Anterior cingulate cortex (tissue), 58 donors: ENCODE results near the gene SLC24A3.
"Not testable (repeated sequence)": the region's sequence is repeated elsewhere in the genome, so short reads cannot be mapped to it uniquely, and the experiment has no call there.

ENCODE experiments used
- DNase-seq, 58 donors: peaks; one replicate each; lab custom pipeline; 2025; lab: John Stamatoyannopoulos, UW

Gene SLC24A3

GRCh38 chr20:19748681-19749080 is 536.2 kb downstream of the SLC24A3 start:
- DNase-seq, result no peak

DNA sequence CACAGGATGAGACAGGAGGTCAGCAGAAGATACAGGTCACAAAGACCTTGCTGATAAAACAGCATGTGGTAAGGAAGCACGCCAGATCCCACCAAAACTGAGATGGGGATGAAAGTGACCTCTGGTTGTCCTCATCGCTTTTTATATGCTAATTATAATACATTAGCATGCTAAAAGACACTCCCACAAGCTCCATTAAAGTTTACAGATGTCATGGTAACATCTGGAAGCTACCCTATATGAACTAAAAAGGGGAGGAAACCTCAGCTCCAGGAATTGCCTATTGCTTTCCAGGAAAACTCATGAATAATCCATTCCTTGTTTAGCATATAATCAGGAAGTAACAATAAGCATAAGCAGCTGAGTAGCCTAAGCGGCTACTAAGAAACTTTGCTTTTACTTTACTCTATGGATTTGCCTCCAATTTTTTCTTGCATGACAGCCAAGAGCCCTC is 537.2 kb downstream of the SLC24A3 start:
- DNase-seq, result no peak

DNA sequence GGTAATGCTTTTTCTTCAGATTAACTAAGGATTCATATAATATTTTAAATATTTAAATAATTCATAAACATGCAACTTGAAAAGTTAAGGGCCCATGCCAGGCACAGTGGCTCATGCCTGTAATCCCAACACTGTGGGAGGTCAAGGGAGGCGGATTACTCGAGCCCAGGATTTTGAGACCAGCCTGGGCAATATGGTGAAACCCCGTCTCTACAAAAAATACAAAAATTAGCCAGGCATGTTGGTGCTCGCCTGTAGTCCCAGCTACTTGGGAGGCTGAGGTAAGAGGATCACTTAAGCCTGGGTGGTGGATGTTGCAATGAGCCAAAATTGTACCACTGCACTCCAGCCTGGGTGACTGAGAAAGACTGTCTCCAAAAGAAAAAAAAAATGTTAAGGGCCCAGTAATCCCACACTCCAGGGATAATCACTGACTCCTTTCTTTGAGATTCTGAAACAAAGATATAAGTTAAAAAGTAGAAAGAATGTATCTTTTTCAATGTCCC is 537.7 kb downstream of the SLC24A3 start:
- no peak for DNase-seq

DNA sequence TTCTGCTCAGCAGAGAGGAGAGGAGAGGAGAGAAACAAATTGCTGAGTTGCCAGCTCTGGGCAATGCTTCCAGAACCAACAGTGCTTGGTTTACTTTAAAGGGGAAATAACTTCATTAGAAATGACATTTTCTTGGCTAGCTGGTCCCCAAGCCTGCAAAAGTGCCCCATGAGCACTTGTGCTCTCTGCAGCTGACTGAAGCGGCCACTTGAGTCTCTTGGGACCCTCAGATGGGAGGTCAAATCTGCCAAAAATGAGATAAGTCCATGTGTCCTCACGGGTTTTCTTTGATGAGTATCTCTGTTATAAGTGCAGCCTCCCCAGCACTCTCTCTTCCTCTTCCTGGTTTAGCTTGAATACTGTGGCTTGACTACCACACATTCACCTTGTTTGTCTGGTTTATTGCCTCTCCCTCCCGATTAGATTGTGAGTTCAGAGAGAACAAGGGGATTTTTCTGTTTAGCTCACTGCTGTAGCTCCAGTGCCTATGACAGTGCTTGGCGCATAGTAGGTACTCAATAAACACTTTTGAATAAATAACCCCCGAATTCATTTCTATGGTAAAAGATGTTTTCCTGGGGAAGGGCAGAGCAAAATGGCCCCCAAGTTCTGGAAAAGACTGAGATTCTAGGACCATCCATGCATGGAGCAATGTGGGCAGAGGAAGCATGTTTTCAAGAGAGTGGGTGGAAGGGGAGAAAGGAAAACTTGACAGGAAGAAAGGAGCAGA is 538.6 kb downstream of the SLC24A3 start:
- DNase-seq, result no peak

GRCh38 chr20:19754201-19754600 is 541.8 kb downstream of the SLC24A3 start:
- DNase-seq, result not testable (repeated sequence)

- no peak for DNase-seq
Measured at GRCh38 chr20:19756761-19757486, 544.5 kb downstream of the SLC24A3 start.

DNA sequence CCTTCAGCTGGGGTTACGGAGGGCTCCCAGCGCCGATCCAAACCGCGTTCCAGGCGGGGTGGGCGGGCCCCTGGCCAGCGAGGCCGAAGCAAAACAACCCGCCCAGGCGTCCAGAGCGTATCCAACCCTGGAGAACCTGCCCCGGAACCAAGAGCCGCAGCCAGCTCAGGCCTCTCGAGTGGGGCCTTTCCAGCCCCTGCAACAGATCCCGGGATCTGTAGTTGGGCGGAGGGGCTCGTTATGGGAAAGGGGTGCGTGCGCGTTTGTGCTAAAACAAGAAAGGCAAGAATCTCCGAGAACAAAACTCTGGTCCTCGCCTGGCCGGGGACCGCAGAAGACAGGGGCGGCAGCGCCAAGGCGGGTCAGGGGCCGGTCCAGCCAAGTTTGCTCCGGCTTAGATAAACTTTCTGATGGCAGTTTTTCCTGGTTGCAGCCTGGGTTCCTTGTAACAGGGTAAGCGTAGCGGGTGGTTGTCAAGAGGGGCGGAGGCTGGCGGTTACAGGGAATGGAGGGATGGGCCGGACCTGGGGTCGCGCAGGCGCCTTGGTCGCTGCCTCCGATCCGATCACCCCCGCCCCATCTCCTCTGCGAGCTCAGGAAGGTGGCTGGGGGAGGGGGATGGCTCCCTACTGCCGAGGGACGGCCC is 545.2 kb downstream of the SLC24A3 start:
- peak in 56 of 58 donors; percentile 12 to 85 (median 66) for DNase-seq

DNA sequence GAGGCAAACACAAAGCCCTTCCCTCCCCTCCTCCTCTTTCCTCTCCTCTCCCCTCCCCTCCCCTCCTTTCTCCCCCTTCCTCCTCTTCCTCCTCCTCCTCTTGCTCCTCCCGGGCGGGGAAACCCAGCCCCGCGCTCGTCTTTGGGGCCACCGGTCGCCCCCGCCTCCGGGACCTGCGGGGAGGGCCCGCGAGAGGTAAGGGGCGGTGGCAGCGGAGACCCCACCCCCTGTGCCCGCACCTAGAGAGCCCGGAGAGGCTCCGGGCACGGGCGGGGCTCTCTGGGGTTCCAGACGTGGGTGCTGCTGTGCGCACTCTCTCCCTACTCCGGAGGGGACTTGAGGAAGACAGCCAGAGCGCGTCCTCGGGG is 545.7 kb downstream of the SLC24A3 start, which contains the start of gene RIN2:
Gene RIN2, plus strand, starts transcription at position 126 of the 368 bp plus-strand sequence. CDS start 131,344 bp downstream, outside the sequence.
- DNase-seq, result peak in 19 of 58 donors; percentile 33 to 78 (median 59)

DNA sequence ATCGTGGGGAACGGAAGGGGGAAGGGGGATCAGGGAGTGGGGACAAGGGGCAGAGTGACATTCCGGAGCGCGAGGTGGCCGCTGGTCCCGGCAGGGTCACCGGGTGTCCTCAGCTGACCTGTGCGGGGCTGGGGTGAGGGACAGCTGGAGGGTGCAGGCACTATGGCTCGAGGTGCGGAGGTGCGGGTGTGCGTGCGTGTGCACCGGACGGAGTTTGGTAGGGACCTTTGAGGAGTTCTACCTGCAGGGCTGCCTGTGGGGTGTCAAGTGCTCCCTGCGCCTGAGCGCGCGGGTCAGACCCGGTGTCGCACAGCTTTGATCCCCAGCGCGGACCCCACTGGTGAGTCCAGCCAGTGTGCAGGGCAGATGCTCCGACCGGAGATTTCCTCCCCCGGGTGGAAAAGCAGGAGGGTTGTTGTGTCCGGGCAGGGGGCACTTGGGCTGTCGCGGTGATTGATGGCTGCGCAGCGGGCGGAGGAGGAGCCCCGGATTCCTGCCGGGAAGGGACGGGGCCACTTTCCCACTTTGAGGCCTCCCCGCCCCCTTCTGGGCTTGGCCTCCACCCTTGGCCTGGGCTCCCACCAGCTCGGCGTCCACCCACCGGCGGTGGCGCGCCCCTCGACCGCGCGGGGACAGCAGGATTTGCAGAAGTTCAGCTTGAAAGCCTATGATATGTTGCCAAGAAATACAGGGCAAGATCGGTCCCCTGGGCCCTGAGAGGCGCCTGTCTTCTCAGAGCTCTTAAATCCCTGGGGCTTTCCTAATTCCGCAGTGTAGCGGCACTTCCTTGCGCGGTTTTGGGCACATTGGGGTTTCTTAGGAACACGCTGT is 546.3 kb downstream of the SLC24A3 start:
- peak in 45 of 58 donors; percentile 7 to 78 (median 39) for DNase-seq

DNA sequence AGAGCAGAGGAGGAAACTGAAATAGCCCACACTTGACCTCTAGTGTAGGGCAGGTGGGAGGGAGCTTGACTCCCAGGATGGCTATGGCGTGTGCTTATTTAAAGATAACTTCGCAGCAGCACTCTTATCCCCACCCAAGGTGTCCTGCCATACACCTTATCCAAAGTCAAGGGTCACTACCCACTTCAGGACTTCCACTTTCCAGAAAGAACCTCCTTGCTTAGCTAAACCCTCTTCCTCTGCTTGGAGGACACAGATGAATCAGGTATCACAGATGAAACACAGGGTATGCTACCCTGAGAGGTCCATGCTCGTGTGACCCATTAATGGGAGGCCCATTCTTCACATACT is 547.9 kb downstream of the SLC24A3 start:
- no peak for DNase-seq

- DNase-seq, result no peak
Measured at GRCh38 chr20:19761326-19761725, 548.9 kb downstream of the SLC24A3 start.

GRCh38 chr20:19761841-19762240 is 549.4 kb downstream of the SLC24A3 start:
- no peak for DNase-seq

GRCh38 chr20:19764207-19764606 is 551.8 kb downstream of the SLC24A3 start:
- DNase-seq, result no peak

GRCh38 chr20:19765266-19765665 is 552.8 kb downstream of the SLC24A3 start:
- DNase-seq, result no peak

GRCh38 chr20:19765913-19766312 is 553.5 kb downstream of the SLC24A3 start:
- no peak for DNase-seq

DNA sequence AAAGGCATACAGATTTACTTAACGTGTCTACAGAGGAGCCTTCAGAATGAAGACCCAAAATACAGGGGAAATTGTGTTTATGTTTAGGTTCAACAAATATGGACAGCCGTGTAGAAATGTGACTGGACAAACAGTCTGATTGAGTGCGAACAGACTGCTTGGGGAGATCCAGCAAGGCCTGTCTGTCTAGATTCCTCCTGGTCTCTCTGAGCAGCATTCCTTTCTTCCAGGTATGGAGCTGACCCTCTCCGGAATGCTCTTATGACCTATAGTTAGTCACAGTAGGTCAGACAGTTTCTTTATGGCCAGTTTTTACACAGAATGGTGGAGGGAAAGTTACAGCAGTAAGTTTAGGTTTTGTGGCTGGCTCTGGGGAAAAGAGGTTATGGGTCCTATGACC is 554.6 kb downstream of the SLC24A3 start:
- no peak for DNase-seq

DNA sequence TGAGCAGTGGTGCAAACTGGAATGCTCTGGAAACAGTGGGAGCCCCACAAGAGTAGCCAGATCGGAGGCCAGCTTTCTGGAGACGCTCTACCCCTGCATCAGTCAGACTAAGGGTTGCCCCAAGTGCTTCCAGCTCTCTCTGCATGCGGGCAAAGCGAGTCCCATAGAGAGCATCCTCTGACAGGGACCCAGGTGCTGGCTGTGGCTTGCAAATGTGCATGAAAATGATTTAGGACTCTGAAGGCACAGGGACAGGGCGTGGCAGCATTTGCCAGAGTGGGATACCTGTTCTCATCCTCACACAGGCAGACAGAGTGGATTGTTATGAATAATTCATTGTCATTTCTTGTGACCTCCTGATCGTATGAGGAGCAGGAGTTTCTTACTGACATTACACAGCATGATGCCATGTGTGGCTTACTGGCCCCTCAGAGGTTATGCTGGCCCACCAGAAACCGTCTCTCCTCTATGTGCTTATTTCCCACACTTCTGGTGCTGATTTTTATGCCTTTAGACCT is 555.9 kb downstream of the SLC24A3 start:
- DNase-seq, result no peak

GRCh38 chr20:19769507-19769906 is 557.1 kb downstream of the SLC24A3 start:
- no peak for DNase-seq

GRCh38 chr20:19770375-19770774 is 557.9 kb downstream of the SLC24A3 start:
- DNase-seq, result no peak

DNA sequence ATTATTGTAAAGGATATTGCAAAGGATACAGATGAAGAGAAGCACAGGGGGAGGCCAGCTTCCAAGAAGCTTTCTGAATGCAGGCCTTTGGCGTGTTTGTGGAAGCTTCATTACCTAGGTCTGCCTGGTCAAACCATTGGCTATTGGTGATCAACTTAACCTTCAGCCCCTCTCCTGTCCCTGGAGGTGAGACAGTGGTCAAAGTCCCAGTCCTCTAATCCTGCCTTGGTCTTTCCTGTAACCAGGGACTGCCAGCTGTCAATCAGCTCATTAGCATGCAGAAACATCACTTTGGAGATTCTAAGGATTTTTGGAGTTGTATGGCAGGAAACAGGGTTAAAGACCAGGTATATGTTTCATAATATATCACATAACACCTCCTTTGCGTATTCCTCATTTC is 558.6 kb downstream of the SLC24A3 start:
- no peak for DNase-seq
